AG04449 (cell line): ENCODE results near the gene GNA15.
"Not testable (repeated sequence)": the region's sequence is repeated elsewhere in the genome, so short reads cannot be mapped to it uniquely, and the experiment has no call there.

ENCODE experiments used
- CTCF ChIA-PET: fragments of 350-600 bp; formaldehyde crosslinking; extraction: SDS; loops from one replicate; lab custom pipeline; 2021; ENCODE audit warnings: antibody characterized with exemption; lab: Yijun Ruan, JAX
- POLR2A ChIA-PET: fragments of 400-600, 350-600 bp; formaldehyde crosslinking; extraction: SDS; loops from one replicate; lab custom pipeline; 2020; ENCODE audit warnings: antibody characterized with exemption, inconsistent platforms; lab: Yijun Ruan, JAX
- DNase-seq: peaks from one replicate; pipeline ENCODE4 v3.0.0-alpha.2; 2010; ENCODE audit warnings: low read depth, low spot score
- H3K4me3 ChIP-seq: 2 replicates; pipeline ENCODE4 v1.5.1; 2011; ENCODE audit warnings: low read depth, mild to moderate bottlenecking, control low read depth, low read length
- TF ChIP-seq, protein P1 (sequence below): IDR thresholded peaks from one replicate; pipeline ENCODE4 v1.5.1; 2011; ENCODE audit warnings: mild to moderate bottlenecking, moderate library complexity, low read length, control low read depth, inconsistent platforms; ENCODE audit not compliant: insufficient read depth; ENCODE audit errors: missing control alignments

Gene GNA15

GRCh38 chr19:3187662-3188511 is 52.1 kb downstream of the GNA15 start:
- DNase-seq: no peak
- H3K4me3 ChIP-seq: peak overlapping the region; percentile 86; the same call in 1 of the 2 replicates
- POLR2A ChIA-PET: no interaction called here
- TF ChIP-seq, protein P1, sequence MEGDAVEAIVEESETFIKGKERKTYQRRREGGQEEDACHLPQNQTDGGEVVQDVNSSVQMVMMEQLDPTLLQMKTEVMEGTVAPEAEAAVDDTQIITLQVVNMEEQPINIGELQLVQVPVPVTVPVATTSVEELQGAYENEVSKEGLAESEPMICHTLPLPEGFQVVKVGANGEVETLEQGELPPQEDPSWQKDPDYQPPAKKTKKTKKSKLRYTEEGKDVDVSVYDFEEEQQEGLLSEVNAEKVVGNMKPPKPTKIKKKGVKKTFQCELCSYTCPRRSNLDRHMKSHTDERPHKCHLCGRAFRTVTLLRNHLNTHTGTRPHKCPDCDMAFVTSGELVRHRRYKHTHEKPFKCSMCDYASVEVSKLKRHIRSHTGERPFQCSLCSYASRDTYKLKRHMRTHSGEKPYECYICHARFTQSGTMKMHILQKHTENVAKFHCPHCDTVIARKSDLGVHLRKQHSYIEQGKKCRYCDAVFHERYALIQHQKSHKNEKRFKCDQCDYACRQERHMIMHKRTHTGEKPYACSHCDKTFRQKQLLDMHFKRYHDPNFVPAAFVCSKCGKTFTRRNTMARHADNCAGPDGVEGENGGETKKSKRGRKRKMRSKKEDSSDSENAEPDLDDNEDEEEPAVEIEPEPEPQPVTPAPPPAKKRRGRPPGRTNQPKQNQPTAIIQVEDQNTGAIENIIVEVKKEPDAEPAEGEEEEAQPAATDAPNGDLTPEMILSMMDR: no peak
- CTCF ChIA-PET: no interaction called here

GRCh38 chr19:3188627-3189596 is 53.1 kb downstream of the GNA15 start:
- TF ChIP-seq, protein P1: no peak
- POLR2A ChIA-PET: no interaction called here
- no peak overlapping the region for H3K4me3 ChIP-seq
- CTCF ChIA-PET: interaction anchor here (1.1 kb wide), 1 partner anchor 238 kb away, joined by 3 read pairs; no protein-coding TSS in a partner anchor
- DNase-seq: no peak

DNA sequence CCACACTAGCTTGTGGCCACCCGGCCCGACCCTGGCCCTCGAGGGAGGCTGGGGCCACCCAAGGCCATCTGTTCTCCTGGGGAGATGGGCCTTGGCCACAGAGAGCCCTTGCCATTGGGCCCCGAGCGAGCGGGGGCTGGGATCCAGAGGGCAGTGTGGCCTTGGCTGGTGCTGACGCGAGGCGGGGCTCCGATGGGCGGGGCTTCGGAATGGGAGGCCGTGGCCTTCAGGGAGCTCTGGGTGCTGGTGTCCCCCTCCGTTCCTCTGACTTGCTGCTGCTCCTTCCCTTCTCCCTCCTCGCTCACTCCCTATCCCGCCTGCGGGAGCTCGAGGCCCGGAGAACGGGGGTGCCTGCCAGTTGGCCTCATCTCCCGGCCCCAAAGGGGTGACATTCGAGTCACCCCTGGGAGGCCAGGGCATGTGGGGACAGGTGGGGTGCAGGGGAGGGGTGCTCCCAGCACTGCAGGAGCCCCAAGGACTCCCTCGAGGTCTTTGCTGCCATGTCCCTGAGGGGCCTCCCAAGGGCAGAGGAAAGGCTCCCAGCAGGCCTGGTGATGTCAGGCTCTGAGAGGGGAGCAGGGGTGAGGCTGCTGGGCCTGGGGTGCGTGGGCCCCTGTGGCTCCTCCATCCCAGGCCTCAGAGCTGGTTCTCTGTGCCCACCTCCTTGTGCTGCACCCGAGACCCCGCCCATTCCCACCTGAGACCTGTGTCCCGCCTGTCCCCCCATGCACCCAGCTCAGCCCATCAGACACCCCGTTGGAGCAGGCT is 54.1 kb downstream of the GNA15 start:
- ChIA-PET POLR2A (no interaction called here), CTCF (interaction anchor here (1.1 kb wide), 1 partner anchor 239 kb away, joined by 3 read pairs; no protein-coding TSS in a partner anchor)

DNA sequence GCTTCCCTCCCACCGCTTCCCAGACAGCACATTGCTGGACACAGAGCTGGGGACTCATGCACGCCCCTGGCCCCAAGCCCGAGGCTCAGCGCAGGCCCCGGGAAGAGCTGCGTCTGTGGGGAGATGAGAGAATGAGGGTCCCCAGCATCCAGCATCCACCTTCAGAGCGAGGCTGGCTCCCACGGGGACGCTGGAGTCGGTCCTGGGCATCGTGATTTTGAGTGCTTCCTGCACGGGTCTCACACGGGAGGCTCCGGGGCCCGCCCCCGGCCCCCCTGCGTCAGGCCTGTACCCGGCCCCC is 54.6 kb downstream of the GNA15 start:
- DNase-seq: no peak
- CTCF ChIA-PET: no interaction called here
- POLR2A ChIA-PET: no interaction called here
- TF ChIP-seq, protein P1: no peak
- H3K4me3 ChIP-seq: no peak overlapping the region

More for the DNA sequence above, 54.1 kb downstream of the GNA15 start:
- DNase-seq: no peak
- no peak overlapping the region for H3K4me3 ChIP-seq
- TF ChIP-seq, protein P1: no peak

DNA sequence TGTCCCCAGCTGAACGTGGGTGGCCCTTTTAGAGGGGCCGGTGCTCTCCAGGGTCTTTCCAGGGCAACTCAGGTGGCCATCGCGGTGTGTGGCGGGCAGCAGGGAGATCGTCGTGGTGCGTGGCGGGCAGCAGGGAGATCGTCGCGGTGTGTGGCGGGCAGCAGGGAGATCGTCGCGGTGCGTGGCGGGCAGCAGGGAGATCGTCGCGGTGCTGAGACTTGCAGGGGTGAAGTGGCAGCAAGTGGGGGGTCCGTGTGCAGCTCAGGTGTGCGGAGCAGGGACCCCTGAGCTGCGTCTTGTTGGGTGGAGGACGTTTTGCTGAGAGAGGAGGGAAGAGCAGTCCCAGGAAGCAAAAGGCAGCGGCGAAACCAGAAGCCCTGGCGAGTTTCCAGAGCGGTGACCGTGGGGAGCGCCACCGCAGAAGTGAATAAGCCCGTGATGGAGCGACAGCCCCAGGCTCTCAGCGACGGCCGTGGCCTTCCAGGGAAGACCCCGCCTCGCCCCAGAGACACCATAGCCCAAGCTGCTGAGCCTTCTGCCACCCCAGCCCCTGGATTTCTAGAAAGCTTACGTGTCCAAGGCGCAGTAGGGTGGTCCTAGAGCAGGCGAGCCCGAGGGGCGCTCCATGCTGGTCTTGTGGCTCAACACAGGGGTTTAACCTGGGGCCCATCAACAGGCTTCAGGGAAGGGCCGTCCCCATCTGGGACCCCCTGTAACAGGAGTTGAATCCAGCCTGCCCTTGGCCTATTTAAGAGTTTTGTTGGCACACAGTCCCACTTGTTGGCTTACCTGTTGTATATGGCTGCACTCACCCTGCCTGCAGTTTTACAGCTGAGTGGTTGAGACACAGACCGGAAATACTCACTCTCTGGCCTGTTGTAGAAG is 55.3 kb downstream of the GNA15 start:
- DNase-seq: no peak
- no peak overlapping the region for H3K4me3 ChIP-seq
- ChIA-PET POLR2A (no interaction called here), CTCF (no interaction called here)
- TF ChIP-seq, protein P1: no peak

- H3K4me3 ChIP-seq, DNase-seq, CTCF ChIA-PET, POLR2A ChIA-PET: not testable (repeated sequence)
Measured at GRCh38 chr19:3191806-3192104, 55.9 kb downstream of the GNA15 start.
